B cell (primary cell): ENCODE measurements around the gene RABGAP1. TPM values are rescaled to one million over a fixed set of nuclear protein-coding genes. Genes with fewer than 3 reads are reported as not detected.

Experiments
- ATAC-seq: fragments of 200-7000 bp; cut with Tn5 transposase; one replicate; pipeline ENCODE4 v1.10.0; 2021; ENCODE audit warnings: low read depth, mild to moderate bottlenecking, moderate number of reproducible peaks, moderate library complexity
- CTCF ChIA-PET: fragments of 350-600 bp; sonication (Branson Sonifier 250); formaldehyde crosslinking; loops from one replicate; lab custom pipeline; 2021; ENCODE audit warnings: antibody characterized with exemption, inconsistent platforms; lab: Charles Lee
- POLR2A ChIA-PET: fragments of 350-600 bp; sonication (Branson Sonifier 250); formaldehyde crosslinking; loops from one replicate; lab custom pipeline; 2021; ENCODE audit warnings: antibody characterized with exemption; lab: Charles Lee
- DNase-seq: peaks from one replicate; pipeline ENCODE4 v3.0.0; 2013
- H2AFZ ChIP-seq: 2 replicates; pipeline ENCODE4 v1.6.1; 2012; ENCODE audit warnings: mild to moderate bottlenecking, low read depth, low read length; ENCODE audit not compliant: insufficient read depth, poor library complexity, severe bottlenecking
- H3K27ac ChIP-seq, 2 donors: 1 replicate in 1 of 2; 2 replicates in 1 of 2; pipeline ENCODE4 v1.5.1; 2012 to 2013; ENCODE audit warnings: low read length in 2 of 2, mild to moderate bottlenecking in 2 of 2, moderate library complexity in 1 of 2
- H3K27me3 ChIP-seq, 4 experiments: fragments of 200-600 bp in 1 of 4; sonication (generic) in 1 of 4; replicated peaks in 1 of 4; 1 replicate in 2 of 4; 2 replicates in 2 of 4; pipeline versions ENCODE4 v1.6.1 to v1.7.0; 2013 to 2016; ENCODE audit warnings: low read length in 3 of 4, mild to moderate bottlenecking in 2 of 4, mixed read lengths in 1 of 4, moderate library complexity in 1 of 4; ENCODE audit not compliant: insufficient read depth in 4 of 4, control insufficient read depth in 3 of 4; ENCODE audit errors: control extremely low read depth in 1 of 4
- H3K36me3 ChIP-seq, 2 experiments: replicated peaks in 1 of 2; 1 replicate in 1 of 2; 2 replicates in 1 of 2; pipeline versions ENCODE4 v1.6.1 to v1.7.1; 2013; ENCODE audit warnings: low read length in 1 of 2; ENCODE audit not compliant: insufficient read depth in 2 of 2, control insufficient read depth in 1 of 2; ENCODE audit errors: control extremely low read depth in 1 of 2, extremely low read depth in 1 of 2
- H3K4me1 ChIP-seq, 2 donors: fragments of 200-600 bp in 1 of 2; sonication (generic) in 1 of 2; 1 replicate in 1 of 2; 2 replicates in 1 of 2; pipeline versions ENCODE4 v1.5.1 to v1.6.1; 2013 to 2017; ENCODE audit warnings: low read length in 2 of 2; ENCODE audit not compliant: control insufficient read depth in 2 of 2, insufficient read depth in 2 of 2
- H3K4me2 ChIP-seq: replicated peaks from 2 replicates; pipeline ENCODE3; 2012; ENCODE audit warnings: mild to moderate bottlenecking, low read depth, low read length; ENCODE audit not compliant: poor library complexity, severe bottlenecking
- H3K4me3 ChIP-seq, 5 experiments: fragments of 200-600 bp in 1 of 5; sonication (generic) in 1 of 5; 1 replicate in 3 of 5; 2 replicates in 2 of 5; pipeline versions ENCODE4 v1.5.1 to v1.7.0; 2011 to 2016; ENCODE audit warnings: low read length in 4 of 5, mild to moderate bottlenecking in 4 of 5, low read depth in 2 of 5, control low read depth in 1 of 5, moderate library complexity in 1 of 5; ENCODE audit not compliant: insufficient read depth in 1 of 5; ENCODE audit errors: control extremely low read depth in 1 of 5, extremely low read depth in 1 of 5
- H3K79me2 ChIP-seq: fragments of 200-600 bp; sonication (generic); one replicate; pipeline ENCODE4 v1.6.0; 2016; ENCODE audit warnings: low read length; ENCODE audit not compliant: control insufficient read depth, insufficient read depth
- H3K9ac ChIP-seq: fragments of 200-600 bp; sonication (generic); 2 replicates; pipeline ENCODE4 v1.6.1; 2017; ENCODE audit warnings: mild to moderate bottlenecking, low read length, moderate library complexity
- H3K9me3 ChIP-seq, 3 donors: one replicate each; pipeline versions ENCODE4 v1.6.1 to v1.7.1; 2013; ENCODE audit warnings: low read length in 2 of 3; ENCODE audit not compliant: control insufficient read depth in 2 of 3, insufficient read depth in 1 of 3; ENCODE audit errors: control extremely low read depth in 1 of 3
- H4K20me1 ChIP-seq: 2 replicates; pipeline ENCODE4 v1.6.0; 2012; ENCODE audit warnings: mild to moderate bottlenecking, low read length; ENCODE audit not compliant: insufficient read depth, control insufficient read depth, poor library complexity, severe bottlenecking
- H3K27ac Mint-ChIP-seq: one replicate; pipeline ENCODE4 v1.8.0; 2021; ENCODE audit warnings: mixed read lengths
- H3K27me3 Mint-ChIP-seq: one replicate; pipeline ENCODE4 v1.8.0; 2021; ENCODE audit warnings: mixed read lengths
- H3K4me1 Mint-ChIP-seq: one replicate; pipeline ENCODE4 v1.8.0; 2021; ENCODE audit warnings: mixed read lengths
- H3K4me3 Mint-ChIP-seq: one replicate; pipeline ENCODE4 v1.8.0; 2021; ENCODE audit warnings: mixed read lengths
- H3K9me3 Mint-ChIP-seq: one replicate; pipeline ENCODE4 v1.8.0; 2022; ENCODE audit warnings: mixed read lengths; ENCODE audit not compliant: insufficient read depth
- CTCF ChIP-seq: fragments of 200-600 bp; IDR thresholded peaks from one replicate; pipeline ENCODE4 v1.8.0; 2022; ENCODE audit warnings: antibody characterized with exemption, mild to moderate bottlenecking
- EZH2 ChIP-seq: IDR thresholded peaks from 2 replicates; pipeline ENCODE4 v1.6.1; 2012; ENCODE audit warnings: borderline replicate concordance, low read depth, mild to moderate bottlenecking, moderate library complexity, low read length; ENCODE audit not compliant: insufficient read depth, poor library complexity, severe bottlenecking
- whole genome bisulfite sequencing: methylation state at CpG from one replicate; pipeline ENCODE4 v1.1.5; 2013; ENCODE audit warnings: missing lambda C conversion rate; ENCODE audit not compliant: insufficient coverage; 5-methylcytosine and 5-hydroxymethylcytosine counted together
- intact Hi-C: fragments of 100-400 bp; cut with micrococcal nuclease; formaldehyde crosslinking; loops from one replicate; pipeline ENCODE4 v1.10.0; 2022
- polyA plus RNA-seq: library from polyadenylated mRNA; depleted of rRNA; stranded (reverse); fragments of >200 nt; gene quantifications from 2 replicates; pipeline ENCODE4 v1.2.3, GENCODE V29; 2012
- total RNA-seq, 2 donors: library from RNA; stranded (reverse); fragments of 120-200 nt in 1 of 2; gene quantifications; 1 replicate in 1 of 2; 2 replicates in 1 of 2; pipeline versions ENCODE4 v1.2.3 to v1.2.4, GENCODE V29; 2013 to 2022

Gene RABGAP1
- total and polyA plus RNA-seq, 2 donors (not counting 1 experiment from before 2014, with no cell fraction given), result 13.9 to 81.0 TPM

- H3K9me3 ChIP-seq, result no peaks in the 10 kb centered on the region
- whole genome bisulfite sequencing, result no CpG with 5 or more reads among the region's 1 CpG
- H2AFZ ChIP-seq, result no peak overlapping the region
- no peak overlapping the region for H3K27ac ChIP-seq
- H3K27me3 Mint-ChIP-seq, result no peaks in the 10 kb centered on the region
- no peak for ATAC-seq
- H3K4me1 Mint-ChIP-seq, result peaks cover 3% of the 10 kb centered on the region
- H3K27ac Mint-ChIP-seq, result no peak overlapping the region
- no peak for DNase-seq
- H3K27me3 ChIP-seq, result no peaks in the 10 kb centered on the region
- no peak overlapping the region for H3K4me3 ChIP-seq
- intact Hi-C loops, result no loop called here
- peaks cover 3% of the 10 kb centered on the region for H3K79me2 ChIP-seq
- no peaks in the 10 kb centered on the region for H3K9me3 Mint-ChIP-seq
- H3K4me3 Mint-ChIP-seq, result no peak overlapping the region
- no peak for TF ChIP-seq EZH2
- TF ChIP-seq CTCF, result no peak
- no peak overlapping the region for H3K4me2 ChIP-seq
- H3K9ac ChIP-seq, result no peak overlapping the region
- no peaks in the 10 kb centered on the region for H4K20me1 ChIP-seq
- no peaks in the 10 kb centered on the region for H3K36me3 ChIP-seq
- CTCF ChIA-PET, result no interaction called here
- no peaks in the 10 kb centered on the region for H3K4me1 ChIP-seq
- POLR2A ChIA-PET, result no interaction called here
Measured at GRCh38 chr9:123058834-123059233, 118.0 kb downstream of the RABGAP1 start.

- Histone ChIP-seq H3K4me2 (no peak overlapping the region), H2AFZ (no peak overlapping the region), H3K36me3 (no peaks in the 10 kb centered on the region), H3K9ac (no peak overlapping the region), H3K9me3 (no peaks in the 10 kb centered on the region), H4K20me1 (no peaks in the 10 kb centered on the region), H3K27ac (no peak overlapping the region), H3K4me1 (no peaks in the 10 kb centered on the region), H3K4me3 (no peak overlapping the region), H3K79me2 (peaks cover 3% of the 10 kb centered on the region), H3K27me3 (no peaks in the 10 kb centered on the region)
- Mint-ChIP-seq H3K27ac (no peak overlapping the region), H3K4me1 (no peaks in the 10 kb centered on the region), H3K9me3 (no peaks in the 10 kb centered on the region), H3K4me3 (no peak overlapping the region), H3K27me3 (no peaks in the 10 kb centered on the region)
- DNase-seq (no peak), ATAC-seq (no peak)
- ChIA-PET CTCF (no interaction called here), POLR2A (no interaction called here)
- intact Hi-C loops, result no loop called here
- no peak for TF ChIP-seq EZH2
- TF ChIP-seq CTCF, result no peak
- WGBS, result 100% methylated on average over 1 of the region's 9 CpGs
Measured at GRCh38 chr9:123059472-123060220, 118.8 kb downstream of the RABGAP1 start.
